GM23338 (cell line): ENCODE results near the gene CES1. TPM values are rescaled to one million over a fixed set of nuclear protein-coding genes. Genes with fewer than 3 reads are reported as not detected.

Experiments used
- ATAC-seq: fragments of 200-7000 bp; cut with Tn5 transposase; 3 replicates; pipeline ENCODE4 v1.9.1; 2020
- DNase-seq: peaks from one replicate; pipeline ENCODE4 v3.0.0-alpha.2; 2015; ENCODE audit warnings: low spot score
- H2AFZ ChIP-seq: fragments of 200-600 bp; sonication (generic); 2 replicates; pipeline ENCODE4 v1.8.0; 2016; ENCODE audit warnings: antibody characterized with exemption, mild to moderate bottlenecking, moderate library complexity
- H3F3A ChIP-seq: fragments of 200-600 bp; sonication (generic); replicated peaks from 2 replicates; pipeline ENCODE4 v1.8.0; 2017; ENCODE audit warnings: antibody characterized with exemption, mixed run types, low read depth
- H3K27ac ChIP-seq: fragments of 200-600 bp; sonication (generic); 2 replicates; pipeline ENCODE4 v1.6.1; 2016; ENCODE audit warnings: low read depth
- H3K27me3 ChIP-seq: fragments of 200-600 bp; sonication (generic); 2 replicates; pipeline ENCODE4 v1.8.0; 2016; ENCODE audit warnings: mild to moderate bottlenecking, mixed run types, moderate library complexity; ENCODE audit not compliant: insufficient read depth
- H3K36me3 ChIP-seq: fragments of 200-600 bp; sonication (generic); 2 replicates; pipeline ENCODE4 v1.8.0; 2016; ENCODE audit warnings: mild to moderate bottlenecking; ENCODE audit not compliant: insufficient read depth
- H3K4me1 ChIP-seq: fragments of 200-600 bp; sonication (generic); 2 replicates; pipeline ENCODE4 v1.8.0; 2016; ENCODE audit warnings: mild to moderate bottlenecking, moderate library complexity; ENCODE audit not compliant: insufficient read depth
- H3K4me2 ChIP-seq: fragments of 200-600 bp; sonication (generic); 2 replicates; pipeline ENCODE4 v1.7.1; 2017; ENCODE audit warnings: mixed run types
- H3K4me3 ChIP-seq: fragments of 200-600 bp; sonication (generic); 2 replicates; pipeline ENCODE4 v1.6.1; 2016; ENCODE audit warnings: mixed run types
- H3K79me2 ChIP-seq: fragments of 200-600 bp; sonication (generic); replicated peaks from 2 replicates; pipeline ENCODE4 v1.8.0; 2017; ENCODE audit warnings: mild to moderate bottlenecking; ENCODE audit not compliant: insufficient read depth
- H3K9me2 ChIP-seq: fragments of 200-600 bp; sonication (generic); 2 replicates; pipeline ENCODE4 v1.8.0; 2017; ENCODE audit not compliant: insufficient read depth
- H4K20me1 ChIP-seq: fragments of 200-600 bp; sonication (generic); replicated peaks from 2 replicates; pipeline ENCODE4 v1.8.0; 2017; ENCODE audit warnings: mild to moderate bottlenecking; ENCODE audit not compliant: insufficient read depth
- H3K27ac Mint-ChIP-seq: 2 replicates; pipeline ENCODE4 v1.8.0; 2020; ENCODE audit warnings: inconsistent platforms, mild to moderate bottlenecking, moderate library complexity, mixed read lengths
- H3K27me3 Mint-ChIP-seq: 3 replicates; pipeline ENCODE4 v1.8.0; 2022; ENCODE audit warnings: low read depth, mild to moderate bottlenecking, moderate library complexity, mixed read lengths, inconsistent platforms; ENCODE audit not compliant: insufficient read depth, poor library complexity
- H3K36me3 Mint-ChIP-seq: 3 replicates; pipeline ENCODE4 v1.8.0; 2021; ENCODE audit warnings: low read depth, mild to moderate bottlenecking, inconsistent platforms, moderate library complexity, mixed read lengths
- H3K4me1 Mint-ChIP-seq: 3 replicates; pipeline ENCODE4 v1.8.0; 2020; ENCODE audit warnings: mild to moderate bottlenecking, inconsistent platforms, mixed read lengths
- H3K4me3 Mint-ChIP-seq: 3 replicates; pipeline ENCODE4 v1.8.0; 2021; ENCODE audit warnings: moderate library complexity, mild to moderate bottlenecking, inconsistent platforms, mixed read lengths
- H3K9me3 Mint-ChIP-seq: 3 replicates; pipeline ENCODE4 v1.8.0; 2020; ENCODE audit warnings: moderate library complexity, mild to moderate bottlenecking, inconsistent platforms, mixed read lengths
- CREB1 ChIP-seq: fragments of 250-450 bp; sonication (Bioruptor Pico); IDR thresholded peaks from 2 replicates; pipeline ENCODE4 v1.5.0; 2020; ENCODE audit warnings: low read depth, mild to moderate bottlenecking, moderate library complexity
- EZH2phosphoT487 ChIP-seq: fragments of 200-600 bp; sonication (generic); IDR thresholded peaks from one replicate; pipeline ENCODE4 v1.8.1; 2018; ENCODE audit warnings: antibody characterized with exemption; ENCODE audit not compliant: unreplicated experiment
- JUNB ChIP-seq: IDR thresholded peaks from one replicate; pipeline ENCODE4 v1.6.1; 2016; ENCODE audit warnings: antibody characterized with exemption; ENCODE audit not compliant: unreplicated experiment
- NANOG ChIP-seq: IDR thresholded peaks from 2 replicates; pipeline ENCODE4 v1.6.1; 2016; ENCODE audit warnings: antibody characterized with exemption, borderline replicate concordance
- POLR2AphosphoS5 ChIP-seq: IDR thresholded peaks from 2 replicates; pipeline ENCODE4 v1.6.1; 2016; ENCODE audit warnings: antibody characterized with exemption, low read depth
- STAT1 ChIP-seq: IDR thresholded peaks from one replicate; pipeline ENCODE4 v1.6.1; 2016; ENCODE audit warnings: antibody characterized with exemption; ENCODE audit not compliant: unreplicated experiment
- ZNF114 ChIP-seq: fragments of 250-450 bp; sonication (Bioruptor Pico); IDR thresholded peaks from 2 replicates; pipeline ENCODE4 v1.5.0; 2020; ENCODE audit warnings: mild to moderate bottlenecking, moderate library complexity
- ZNF331 ChIP-seq: fragments of 250-450 bp; sonication (Bioruptor Pico); IDR thresholded peaks from 2 replicates; pipeline ENCODE4 v1.5.0; 2020; ENCODE audit warnings: low read depth, mild to moderate bottlenecking, moderate library complexity
- polyA plus RNA-seq: library from polyadenylated mRNA; unstranded; fragments of >200 nt; fragmentation: Nextera tagmentation; extraction: Ambion mirVana; gene quantifications from 2 replicates; pipeline ENCODE4 v1.2.1, GENCODE V29; 2016
- total RNA-seq: library from RNA; depleted of rRNA; stranded (reverse); fragments of >200 nt; shearing (Covaris generic); gene quantifications from 2 replicates; pipeline ENCODE4 v1.2.3, GENCODE V29; 2014
- TF ChIP-seq, protein P1 (sequence below): IDR thresholded peaks from one replicate; pipeline ENCODE4 v1.6.1; 2018; ENCODE audit warnings: antibody characterized with exemption; ENCODE audit not compliant: unreplicated experiment
- TF ChIP-seq, protein P2 (sequence below): fragments of 250-450 bp; sonication (Bioruptor Pico); IDR thresholded peaks from 2 replicates; pipeline ENCODE4 v1.5.0; 2020; ENCODE audit warnings: mild to moderate bottlenecking, moderate library complexity
- TF ChIP-seq, protein P3 (sequence below): IDR thresholded peaks from 2 replicates; pipeline ENCODE4 v1.6.1; 2016; ENCODE audit warnings: antibody characterized with exemption
- TF ChIP-seq, protein P4 (sequence below), 2 experiments: fragments of 200-600 bp in 1 of 2; sonication (generic) in 1 of 2; conservative IDR thresholded peaks; 2 replicates each; pipeline versions ENCODE4 v1.5.1 to v1.6.1; 2016 to 2017; ENCODE audit warnings: antibody characterized with exemption in 2 of 2, low read depth in 2 of 2, mild to moderate bottlenecking in 2 of 2, moderate library complexity in 1 of 2

The CES1 gene
- total and polyA plus RNA-seq, 2 experiments from 2014 or later, result 1.5 TPM; not detected in 1

- no peak overlapping the region for H3K4me2 ChIP-seq
- Mint-ChIP-seq H3K4me3 (no peak overlapping the region), H3K4me1 (no peaks in the 10 kb centered on the region; the same call in 2 of the 3 replicates)
Observed at GRCh38 chr16:55779402-55780094, 53.3 kb downstream of the CES1 start.

More at GRCh38 chr16:55779402-55780094, 53.3 kb downstream of the CES1 start:
- DNase-seq (no peak), ATAC-seq (no peak)
- no peaks in the 10 kb centered on the region for H3K9me3 Mint-ChIP-seq
- H3K4me1 ChIP-seq, result no peaks in the 10 kb centered on the region
- H3K27ac ChIP-seq, result no peak overlapping the region
- no peak overlapping the region for H3K27ac Mint-ChIP-seq
- no peak overlapping the region for H3K4me3 ChIP-seq
- no peaks in the 10 kb centered on the region for H3K79me2 ChIP-seq
- H3K27me3 Mint-ChIP-seq, result peaks cover 6% of the 10 kb centered on the region
- H3K36me3 ChIP-seq, result no peaks in the 10 kb centered on the region
- no peak overlapping the region for H2AFZ ChIP-seq
- TF ChIP-seq STAT1 (no peak), CREB1 (CRISPR knock-in tag) (no peak), ZNF114 (CRISPR knock-in tag) (no peak), JUNB (no peak), POLR2AphosphoS5 (no peak), NANOG (no peak), ZNF331 (CRISPR knock-in tag) (no peak), EZH2phosphoT487 (no peak)
- TF ChIP-seq, protein P1, sequence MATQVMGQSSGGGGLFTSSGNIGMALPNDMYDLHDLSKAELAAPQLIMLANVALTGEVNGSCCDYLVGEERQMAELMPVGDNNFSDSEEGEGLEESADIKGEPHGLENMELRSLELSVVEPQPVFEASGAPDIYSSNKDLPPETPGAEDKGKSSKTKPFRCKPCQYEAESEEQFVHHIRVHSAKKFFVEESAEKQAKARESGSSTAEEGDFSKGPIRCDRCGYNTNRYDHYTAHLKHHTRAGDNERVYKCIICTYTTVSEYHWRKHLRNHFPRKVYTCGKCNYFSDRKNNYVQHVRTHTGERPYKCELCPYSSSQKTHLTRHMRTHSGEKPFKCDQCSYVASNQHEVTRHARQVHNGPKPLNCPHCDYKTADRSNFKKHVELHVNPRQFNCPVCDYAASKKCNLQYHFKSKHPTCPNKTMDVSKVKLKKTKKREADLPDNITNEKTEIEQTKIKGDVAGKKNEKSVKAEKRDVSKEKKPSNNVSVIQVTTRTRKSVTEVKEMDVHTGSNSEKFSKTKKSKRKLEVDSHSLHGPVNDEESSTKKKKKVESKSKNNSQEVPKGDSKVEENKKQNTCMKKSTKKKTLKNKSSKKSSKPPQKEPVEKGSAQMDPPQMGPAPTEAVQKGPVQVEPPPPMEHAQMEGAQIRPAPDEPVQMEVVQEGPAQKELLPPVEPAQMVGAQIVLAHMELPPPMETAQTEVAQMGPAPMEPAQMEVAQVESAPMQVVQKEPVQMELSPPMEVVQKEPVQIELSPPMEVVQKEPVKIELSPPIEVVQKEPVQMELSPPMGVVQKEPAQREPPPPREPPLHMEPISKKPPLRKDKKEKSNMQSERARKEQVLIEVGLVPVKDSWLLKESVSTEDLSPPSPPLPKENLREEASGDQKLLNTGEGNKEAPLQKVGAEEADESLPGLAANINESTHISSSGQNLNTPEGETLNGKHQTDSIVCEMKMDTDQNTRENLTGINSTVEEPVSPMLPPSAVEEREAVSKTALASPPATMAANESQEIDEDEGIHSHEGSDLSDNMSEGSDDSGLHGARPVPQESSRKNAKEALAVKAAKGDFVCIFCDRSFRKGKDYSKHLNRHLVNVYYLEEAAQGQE, result no peak
- TF ChIP-seq, protein P2, sequence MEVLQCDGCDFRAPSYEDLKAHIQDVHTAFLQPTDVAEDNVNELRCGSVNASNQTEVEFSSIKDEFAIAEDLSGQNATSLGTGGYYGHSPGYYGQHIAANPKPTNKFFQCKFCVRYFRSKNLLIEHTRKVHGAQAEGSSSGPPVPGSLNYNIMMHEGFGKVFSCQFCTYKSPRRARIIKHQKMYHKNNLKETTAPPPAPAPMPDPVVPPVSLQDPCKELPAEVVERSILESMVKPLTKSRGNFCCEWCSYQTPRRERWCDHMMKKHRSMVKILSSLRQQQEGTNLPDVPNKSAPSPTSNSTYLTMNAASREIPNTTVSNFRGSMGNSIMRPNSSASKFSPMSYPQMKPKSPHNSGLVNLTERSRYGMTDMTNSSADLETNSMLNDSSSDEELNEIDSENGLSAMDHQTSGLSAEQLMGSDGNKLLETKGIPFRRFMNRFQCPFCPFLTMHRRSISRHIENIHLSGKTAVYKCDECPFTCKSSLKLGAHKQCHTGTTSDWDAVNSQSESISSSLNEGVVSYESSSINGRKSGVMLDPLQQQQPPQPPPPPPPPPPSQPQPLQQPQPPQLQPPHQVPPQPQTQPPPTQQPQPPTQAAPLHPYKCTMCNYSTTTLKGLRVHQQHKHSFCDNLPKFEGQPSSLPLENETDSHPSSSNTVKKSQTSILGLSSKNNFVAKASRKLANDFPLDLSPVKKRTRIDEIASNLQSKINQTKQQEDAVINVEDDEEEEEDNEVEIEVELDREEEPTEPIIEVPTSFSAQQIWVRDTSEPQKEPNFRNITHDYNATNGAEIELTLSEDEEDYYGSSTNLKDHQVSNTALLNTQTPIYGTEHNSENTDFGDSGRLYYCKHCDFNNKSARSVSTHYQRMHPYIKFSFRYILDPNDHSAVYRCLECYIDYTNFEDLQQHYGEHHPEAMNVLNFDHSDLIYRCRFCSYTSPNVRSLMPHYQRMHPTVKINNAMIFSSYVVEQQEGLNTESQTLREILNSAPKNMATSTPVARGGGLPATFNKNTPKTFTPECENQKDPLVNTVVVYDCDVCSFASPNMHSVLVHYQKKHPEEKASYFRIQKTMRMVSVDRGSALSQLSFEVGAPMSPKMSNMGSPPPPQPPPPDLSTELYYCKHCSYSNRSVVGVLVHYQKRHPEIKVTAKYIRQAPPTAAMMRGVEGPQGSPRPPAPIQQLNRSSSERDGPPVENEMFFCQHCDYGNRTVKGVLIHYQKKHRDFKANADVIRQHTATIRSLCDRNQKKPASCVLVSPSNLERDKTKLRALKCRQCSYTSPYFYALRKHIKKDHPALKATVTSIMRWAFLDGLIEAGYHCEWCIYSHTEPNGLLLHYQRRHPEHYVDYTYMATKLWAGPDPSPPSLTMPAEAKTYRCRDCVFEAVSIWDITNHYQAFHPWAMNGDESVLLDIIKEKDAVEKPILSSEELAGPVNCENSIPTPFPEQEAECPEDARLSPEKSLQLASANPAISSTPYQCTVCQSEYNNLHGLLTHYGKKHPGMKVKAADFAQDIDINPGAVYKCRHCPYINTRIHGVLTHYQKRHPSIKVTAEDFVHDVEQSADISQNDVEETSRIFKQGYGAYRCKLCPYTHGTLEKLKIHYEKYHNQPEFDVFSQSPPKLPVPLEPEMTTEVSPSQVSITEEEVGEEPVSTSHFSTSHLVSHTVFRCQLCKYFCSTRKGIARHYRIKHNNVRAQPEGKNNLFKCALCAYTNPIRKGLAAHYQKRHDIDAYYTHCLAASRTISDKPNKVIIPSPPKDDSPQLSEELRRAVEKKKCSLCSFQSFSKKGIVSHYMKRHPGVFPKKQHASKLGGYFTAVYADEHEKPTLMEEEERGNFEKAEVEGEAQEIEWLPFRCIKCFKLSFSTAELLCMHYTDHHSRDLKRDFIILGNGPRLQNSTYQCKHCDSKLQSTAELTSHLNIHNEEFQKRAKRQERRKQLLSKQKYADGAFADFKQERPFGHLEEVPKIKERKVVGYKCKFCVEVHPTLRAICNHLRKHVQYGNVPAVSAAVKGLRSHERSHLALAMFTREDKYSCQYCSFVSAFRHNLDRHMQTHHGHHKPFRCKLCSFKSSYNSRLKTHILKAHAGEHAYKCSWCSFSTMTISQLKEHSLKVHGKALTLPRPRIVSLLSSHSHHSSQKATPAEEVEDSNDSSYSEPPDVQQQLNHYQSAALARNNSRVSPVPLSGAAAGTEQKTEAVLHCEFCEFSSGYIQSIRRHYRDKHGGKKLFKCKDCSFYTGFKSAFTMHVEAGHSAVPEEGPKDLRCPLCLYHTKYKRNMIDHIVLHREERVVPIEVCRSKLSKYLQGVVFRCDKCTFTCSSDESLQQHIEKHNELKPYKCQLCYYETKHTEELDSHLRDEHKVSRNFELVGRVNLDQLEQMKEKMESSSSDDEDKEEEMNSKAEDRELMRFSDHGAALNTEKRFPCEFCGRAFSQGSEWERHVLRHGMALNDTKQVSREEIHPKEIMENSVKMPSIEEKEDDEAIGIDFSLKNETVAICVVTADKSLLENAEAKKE (CRISPR knock-in tag), result no peak
- TF ChIP-seq, protein P3, sequence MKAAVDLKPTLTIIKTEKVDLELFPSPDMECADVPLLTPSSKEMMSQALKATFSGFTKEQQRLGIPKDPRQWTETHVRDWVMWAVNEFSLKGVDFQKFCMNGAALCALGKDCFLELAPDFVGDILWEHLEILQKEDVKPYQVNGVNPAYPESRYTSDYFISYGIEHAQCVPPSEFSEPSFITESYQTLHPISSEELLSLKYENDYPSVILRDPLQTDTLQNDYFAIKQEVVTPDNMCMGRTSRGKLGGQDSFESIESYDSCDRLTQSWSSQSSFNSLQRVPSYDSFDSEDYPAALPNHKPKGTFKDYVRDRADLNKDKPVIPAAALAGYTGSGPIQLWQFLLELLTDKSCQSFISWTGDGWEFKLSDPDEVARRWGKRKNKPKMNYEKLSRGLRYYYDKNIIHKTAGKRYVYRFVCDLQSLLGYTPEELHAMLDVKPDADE, result no peak
- TF ChIP-seq, protein P4, sequence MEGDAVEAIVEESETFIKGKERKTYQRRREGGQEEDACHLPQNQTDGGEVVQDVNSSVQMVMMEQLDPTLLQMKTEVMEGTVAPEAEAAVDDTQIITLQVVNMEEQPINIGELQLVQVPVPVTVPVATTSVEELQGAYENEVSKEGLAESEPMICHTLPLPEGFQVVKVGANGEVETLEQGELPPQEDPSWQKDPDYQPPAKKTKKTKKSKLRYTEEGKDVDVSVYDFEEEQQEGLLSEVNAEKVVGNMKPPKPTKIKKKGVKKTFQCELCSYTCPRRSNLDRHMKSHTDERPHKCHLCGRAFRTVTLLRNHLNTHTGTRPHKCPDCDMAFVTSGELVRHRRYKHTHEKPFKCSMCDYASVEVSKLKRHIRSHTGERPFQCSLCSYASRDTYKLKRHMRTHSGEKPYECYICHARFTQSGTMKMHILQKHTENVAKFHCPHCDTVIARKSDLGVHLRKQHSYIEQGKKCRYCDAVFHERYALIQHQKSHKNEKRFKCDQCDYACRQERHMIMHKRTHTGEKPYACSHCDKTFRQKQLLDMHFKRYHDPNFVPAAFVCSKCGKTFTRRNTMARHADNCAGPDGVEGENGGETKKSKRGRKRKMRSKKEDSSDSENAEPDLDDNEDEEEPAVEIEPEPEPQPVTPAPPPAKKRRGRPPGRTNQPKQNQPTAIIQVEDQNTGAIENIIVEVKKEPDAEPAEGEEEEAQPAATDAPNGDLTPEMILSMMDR (conservative IDR thresholded peaks at IDR 0.05; ENCODE audit: low read depth in 2 of 2), result no peak
- no peaks in the 10 kb centered on the region for H3K36me3 Mint-ChIP-seq
- H3K27me3 ChIP-seq, result no peaks in the 10 kb centered on the region
- H3K9me2 ChIP-seq, result no peaks in the 10 kb centered on the region; the same call in 1 of the 2 replicates
- H4K20me1 ChIP-seq, result no peaks in the 10 kb centered on the region
- H3F3A ChIP-seq, result no peaks in the 10 kb centered on the region
